Neural cell (in vitro differentiated cells): ENCODE data around the gene NR2C2AP. TPM values are rescaled to one million over a fixed set of nuclear protein-coding genes. Genes with fewer than 3 reads are reported as not detected.

Experiments
- H2AFZ ChIP-seq: fragments of 200-600, 300-800 bp; sonication (generic), shearing (Covaris generic); 2 replicates; pipeline ENCODE4 v1.6.0; 2014; ENCODE audit warnings: low read depth, mild to moderate bottlenecking, antibody characterized with exemption, low read length, moderate library complexity
- H3F3A ChIP-seq: fragments of 200-600 bp; shearing (Covaris generic); 2 replicates; pipeline ENCODE4 v1.6.1; 2016; ENCODE audit warnings: mild to moderate bottlenecking, moderate library complexity, mixed read lengths, antibody characterized with exemption, low read length; ENCODE audit not compliant: insufficient read depth, poor library complexity, severe bottlenecking
- H3K27ac ChIP-seq: fragments of 200-600, 300-800 bp; sonication (generic), shearing (Covaris generic); 2 replicates; pipeline ENCODE4 v1.5.1; 2014; ENCODE audit warnings: mild to moderate bottlenecking, low read length, moderate library complexity
- H3K27me3 ChIP-seq: fragments of 300-800, 200-600 bp; sonication (generic), shearing (Covaris generic); 2 replicates; pipeline ENCODE4 v1.6.0; 2014; ENCODE audit warnings: mild to moderate bottlenecking, low read depth, low read length, moderate library complexity; ENCODE audit not compliant: insufficient read depth
- H3K36me3 ChIP-seq: fragments of 300-800, 200-600 bp; sonication (generic), shearing (Covaris generic); 2 replicates; pipeline ENCODE4 v1.5.1; 2014; ENCODE audit warnings: mild to moderate bottlenecking, antibody characterized with exemption, low read length, moderate library complexity; ENCODE audit not compliant: insufficient read depth
- H3K4me2 ChIP-seq: fragments of 300-800, 200-600 bp; sonication (generic), shearing (Covaris generic); 2 replicates; pipeline ENCODE4 v1.6.0; 2014; ENCODE audit warnings: mild to moderate bottlenecking, low read length
- H3K4me3 ChIP-seq: fragments of 300-800, 200-600 bp; sonication (generic), shearing (Covaris generic); 2 replicates; pipeline ENCODE4 v1.5.1; 2014; ENCODE audit warnings: mild to moderate bottlenecking, low read length, moderate library complexity
- H3K79me2 ChIP-seq: fragments of 200-600 bp; shearing (Covaris generic); replicated peaks from 2 replicates; pipeline ENCODE4 v1.6.0; 2014; ENCODE audit warnings: mild to moderate bottlenecking, low read length, moderate library complexity; ENCODE audit not compliant: insufficient read depth
- H3K9ac ChIP-seq: fragments of 300-800, 200-600 bp; sonication (generic), shearing (Covaris generic); 2 replicates; pipeline ENCODE4 v1.6.1; 2016; ENCODE audit warnings: mild to moderate bottlenecking, low read length, mixed read lengths
- H3K9me2 ChIP-seq: fragments of 200-600 bp; shearing (Covaris generic); 2 replicates; pipeline ENCODE4 v1.6.1; 2016; ENCODE audit warnings: mild to moderate bottlenecking, low read length, mixed read lengths; ENCODE audit not compliant: insufficient read depth
- H3K9me3 ChIP-seq: fragments of 200-600, 300-800 bp; sonication (generic), shearing (Covaris generic); 2 replicates; pipeline ENCODE4 v1.6.1; 2016; ENCODE audit warnings: mild to moderate bottlenecking, mixed run types, low read length, moderate library complexity, mixed read lengths
- H4K20me1 ChIP-seq: fragments of 200-600 bp; shearing (Covaris generic); 2 replicates; pipeline ENCODE4 v1.6.1; 2016; ENCODE audit warnings: mild to moderate bottlenecking, mixed run types; ENCODE audit not compliant: insufficient read depth
- CTCF ChIP-seq: fragments of 450-650 bp; IDR thresholded peaks from 2 replicates; pipeline ENCODE4 v1.5.1; 2014; ENCODE audit warnings: antibody characterized with exemption, mild to moderate bottlenecking, moderate library complexity; ENCODE audit not compliant: poor library complexity, severe bottlenecking
- EP300 ChIP-seq: fragments of 450-650 bp; conservative IDR thresholded peaks from 2 replicates; pipeline ENCODE4 v1.6.1; 2014; ENCODE audit warnings: antibody characterized with exemption, mild to moderate bottlenecking, moderate library complexity; ENCODE audit not compliant: poor library complexity, severe bottlenecking
- EZH2 ChIP-seq: fragments of 200-600, 300-800 bp; shearing (Covaris generic), sonication (generic); IDR thresholded peaks from 2 replicates; pipeline ENCODE4 v1.6.1; 2014; ENCODE audit warnings: antibody characterized with exemption, low read length, borderline replicate concordance, mild to moderate bottlenecking; ENCODE audit not compliant: insufficient read depth, poor library complexity, severe bottlenecking
- MXI1 ChIP-seq: fragments of 450-650 bp; conservative IDR thresholded peaks from 2 replicates; pipeline ENCODE4 v1.6.1; 2014; ENCODE audit warnings: antibody characterized with exemption, mild to moderate bottlenecking; ENCODE audit not compliant: poor library complexity, severe bottlenecking
- POLR2AphosphoS5 ChIP-seq: IDR thresholded peaks from 2 replicates; pipeline ENCODE4 v1.6.1; 2012
- RAD21 ChIP-seq: fragments of 450-650 bp; conservative IDR thresholded peaks from 2 replicates; pipeline ENCODE4 v1.6.1; 2014; ENCODE audit warnings: antibody characterized with exemption, mild to moderate bottlenecking, moderate library complexity
- REST ChIP-seq: IDR thresholded peaks from 2 replicates; pipeline ENCODE4 v1.6.1; 2012; ENCODE audit warnings: borderline replicate concordance
- SMC3 ChIP-seq: fragments of 450-650 bp; conservative IDR thresholded peaks from 2 replicates; pipeline ENCODE4 v1.6.1; 2014; ENCODE audit warnings: antibody characterized with exemption, mild to moderate bottlenecking, moderate library complexity; ENCODE audit not compliant: poor library complexity
- TAF1 ChIP-seq: IDR thresholded peaks from 2 replicates; pipeline ENCODE4 v1.6.1; 2012; ENCODE audit warnings: low read depth
- polyA plus RNA-seq: library from polyadenylated mRNA; depleted of rRNA; stranded (reverse); fragments of >200 nt; gene quantifications from 2 replicates; pipeline ENCODE4 v1.2.3, GENCODE V29; 2014

NR2C2AP gene
- polyA plus RNA-seq, 1 donor from 2014 or later: 15.1 TPM

GRCh38 chr19:19159534-19159933 is 43.7 kb downstream of the NR2C2AP start:
- no peak for TF ChIP-seq MXI1
- no peak for TF ChIP-seq EZH2
- no peak for TF ChIP-seq TAF1
- no peak for TF ChIP-seq SMC3
- no peak for TF ChIP-seq REST
- TF ChIP-seq CTCF: no peak
- Histone ChIP-seq H3K27me3 (no peaks in the 10 kb centered on the region), H3K27ac (no peak overlapping the region), H3K36me3 (no peaks in the 10 kb centered on the region), H3K79me2 (no peaks in the 10 kb centered on the region), H4K20me1 (no peaks in the 10 kb centered on the region), H3K4me2 (no peak overlapping the region), H2AFZ (no peak overlapping the region), H3K4me3 (no peak overlapping the region), H3K9me2 (no peaks in the 10 kb centered on the region), H3K9me3 (no peaks in the 10 kb centered on the region), H3F3A (no peaks in the 10 kb centered on the region), H3K9ac (no peak overlapping the region)

- Histone ChIP-seq H4K20me1 (no peaks in the 10 kb centered on the region), H3K4me2 (no peak overlapping the region), H3K27ac (no peak overlapping the region), H2AFZ (no peak overlapping the region), H3K9ac (no peak overlapping the region), H3K27me3 (no peaks in the 10 kb centered on the region), H3K4me3 (no peak overlapping the region), H3K36me3 (no peaks in the 10 kb centered on the region), H3F3A (no peaks in the 10 kb centered on the region), H3K79me2 (no peaks in the 10 kb centered on the region), H3K9me2 (no peaks in the 10 kb centered on the region), H3K9me3 (no peaks in the 10 kb centered on the region)
- TF ChIP-seq MXI1 (no peak), RAD21 (no peak), TAF1 (no peak), REST (no peak), SMC3 (no peak), EP300 (no peak), EZH2 (no peak), CTCF (no peak), POLR2AphosphoS5 (no peak)
Observed at GRCh38 chr19:19157808-19158207, 45.4 kb downstream of the NR2C2AP start.
